Umbilical cord (tissue), 2 donors: Measurements from ENCODE around the gene ZMIZ1. TPM values are rescaled to one million over a fixed set of nuclear protein-coding genes. Genes with fewer than 3 reads are reported as not detected.
A peak's percentile ranks its signal among the peaks of the same experiment; 100 is the strongest.

ENCODE experiments used
- DNase-seq: peaks from one replicate; pipeline ENCODE4 v3.0.0-alpha.2; 2015; ENCODE audit warnings: low spot score
- total RNA-seq: library from RNA; depleted of rRNA; stranded (reverse); fragments of >200 nt; gene quantifications from one replicate; pipeline ENCODE4 v1.2.3, GENCODE V29; 2014; ENCODE audit warnings: low replicate concordance; ENCODE audit not compliant: insufficient read depth

The ZMIZ1 gene
- total RNA-seq, 1 donor from 2014 or later, result 20.5 TPM

- no peak for DNase-seq
Measured at GRCh38 chr10:79149345-79149661, 80.5 kb downstream of the ZMIZ1 start.

- peak; percentile 74 for DNase-seq
Measured at GRCh38 chr10:79149662-79150443, 81.1 kb downstream of the ZMIZ1 start.

GRCh38 chr10:79150444-79150754 is 81.6 kb downstream of the ZMIZ1 start:
- DNase-seq, result no peak

- peak; percentile 88 for DNase-seq
Measured at GRCh38 chr10:79152423-79152817, 83.7 kb downstream of the ZMIZ1 start.

- DNase-seq, result no peak
Measured at GRCh38 chr10:79153745-79154144, 85.0 kb downstream of the ZMIZ1 start.

GRCh38 chr10:79155301-79156081 is 86.7 kb downstream of the ZMIZ1 start:
- DNase-seq, result no peak

GRCh38 chr10:79156334-79157274 is 87.8 kb downstream of the ZMIZ1 start:
- DNase-seq, result no peak

- no peak for DNase-seq
Measured at GRCh38 chr10:79158004-79158340, 89.2 kb downstream of the ZMIZ1 start.

GRCh38 chr10:79158402-79159097 is 89.8 kb downstream of the ZMIZ1 start:
- no peak for DNase-seq

GRCh38 chr10:79159141-79159651 is 90.4 kb downstream of the ZMIZ1 start:
- DNase-seq, result no peak

GRCh38 chr10:79159785-79160184 is 91.0 kb downstream of the ZMIZ1 start:
- peak; percentile 81 for DNase-seq

- no peak for DNase-seq
Measured at GRCh38 chr10:79160191-79160590, 91.4 kb downstream of the ZMIZ1 start.

- DNase-seq, result no peak
Measured at GRCh38 chr10:79161557-79161956, 92.8 kb downstream of the ZMIZ1 start.

- DNase-seq, result no peak
Measured at GRCh38 chr10:79162022-79162421, 93.3 kb downstream of the ZMIZ1 start.

GRCh38 chr10:79162861-79163665 is 94.3 kb downstream of the ZMIZ1 start:
- DNase-seq, result no peak

GRCh38 chr10:79163666-79163975 is 94.9 kb downstream of the ZMIZ1 start:
- DNase-seq, result no peak

- DNase-seq, result no peak
Measured at GRCh38 chr10:79164075-79164474, 95.3 kb downstream of the ZMIZ1 start.

- DNase-seq, result no peak
Measured at GRCh38 chr10:79165070-79165778, 96.5 kb downstream of the ZMIZ1 start.

- DNase-seq, result no peak
Measured at GRCh38 chr10:79166312-79166721, 97.6 kb downstream of the ZMIZ1 start.

GRCh38 chr10:79166741-79167140 is 98.0 kb downstream of the ZMIZ1 start:
- DNase-seq, result no peak
